ENCODE results near the gene CLEC4G.

CLEC4G gene

DNA sequence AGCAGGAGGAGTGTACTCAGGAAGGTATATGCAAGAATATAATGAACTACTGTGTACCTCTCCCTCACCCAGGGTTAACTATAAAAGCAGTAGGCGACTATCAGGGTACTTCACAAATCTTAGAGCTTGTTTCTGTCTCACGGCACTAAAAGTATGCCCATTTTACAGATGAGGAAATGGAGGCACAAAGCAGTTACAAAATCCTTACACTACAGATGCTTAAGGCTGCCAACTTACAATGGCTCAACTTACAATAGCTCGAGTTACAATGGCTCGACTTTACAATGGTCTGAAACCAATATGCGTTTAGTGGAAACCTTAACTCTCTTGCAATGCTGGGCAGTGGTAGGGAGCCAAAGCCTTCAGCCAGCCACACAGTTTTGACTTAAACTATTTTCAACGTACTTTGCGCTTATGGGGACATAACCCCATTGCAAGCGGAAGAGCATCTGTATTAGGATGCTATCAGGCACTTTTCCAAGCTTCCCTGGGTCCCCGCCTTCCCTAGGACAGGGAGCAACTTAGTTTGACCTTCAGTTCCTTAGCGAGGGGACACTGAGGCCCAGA, 34.1 kb downstream of the CLEC4G start:
- DNase-seq (ENCODE audit: low spot score): no peak

DNA sequence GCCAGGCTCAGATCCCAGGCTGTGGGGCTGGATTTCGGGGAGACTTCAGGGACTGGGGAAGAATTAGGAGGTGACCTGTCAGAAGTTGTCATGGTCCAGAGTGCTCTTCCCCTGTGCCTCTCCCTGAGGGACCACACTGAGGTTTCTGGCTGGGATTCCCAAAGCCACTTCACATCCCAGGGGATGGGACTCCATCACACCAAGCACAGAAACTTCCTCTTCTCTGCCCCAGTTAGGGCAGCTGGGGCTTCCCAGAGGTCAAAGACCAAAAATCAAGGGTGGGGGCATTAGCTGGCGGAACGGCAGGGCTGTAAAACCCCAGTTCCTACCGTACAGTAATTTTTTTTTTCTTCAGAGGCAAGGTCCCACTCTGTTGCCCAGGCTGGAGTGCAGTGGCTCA, 37.4 kb downstream of the CLEC4G start:
- DNase-seq (ENCODE audit: low spot score): no peak

DNA sequence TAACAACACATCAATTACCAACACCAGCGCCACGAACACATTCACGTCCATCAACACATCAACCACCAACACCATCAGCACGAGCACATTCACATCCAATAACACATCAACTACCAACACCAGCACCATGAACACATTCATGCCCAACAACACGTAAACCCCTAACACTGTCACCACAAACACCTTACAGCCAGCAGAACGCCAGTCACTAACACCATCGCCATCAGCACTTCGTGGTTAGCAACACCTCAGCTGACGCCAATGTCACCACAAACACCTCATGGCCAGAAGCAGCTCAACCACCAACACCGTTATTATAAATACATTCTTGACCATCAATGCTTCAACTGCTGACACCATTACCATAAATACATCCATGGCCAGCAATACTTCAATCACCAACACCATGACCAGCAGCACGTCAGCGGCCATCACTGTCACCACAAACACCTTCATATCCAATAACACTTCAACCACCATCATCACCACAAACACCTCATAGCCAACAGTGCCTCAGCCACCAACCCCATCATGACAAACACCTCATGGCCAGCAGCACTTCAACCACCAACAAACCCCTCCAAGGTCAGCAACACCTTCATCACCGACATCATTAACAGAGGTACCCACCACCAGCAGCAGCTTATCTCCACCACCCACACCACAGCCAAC, 39.4 kb downstream of the CLEC4G start:
- DNase-seq (ENCODE audit: low spot score): no peak

DNA sequence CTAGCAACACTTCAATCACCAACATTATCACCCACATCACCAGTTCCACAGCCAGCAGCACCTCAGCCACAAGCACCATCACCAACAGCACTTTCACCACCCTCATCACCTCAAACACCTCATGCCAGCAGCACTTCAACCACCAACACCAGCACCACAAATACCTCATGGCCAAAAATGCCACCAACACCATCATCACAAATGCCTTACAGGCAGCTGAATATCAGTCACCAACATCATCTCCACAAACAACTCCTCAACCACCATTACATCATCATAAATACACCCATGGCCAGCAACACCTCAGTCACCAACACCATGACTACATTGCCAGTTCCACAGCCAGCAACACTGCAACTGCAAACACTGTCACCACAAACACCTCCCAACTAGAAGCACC, 40.4 kb downstream of the CLEC4G start:
- no peak for DNase-seq (ENCODE audit: low spot score)

DNA sequence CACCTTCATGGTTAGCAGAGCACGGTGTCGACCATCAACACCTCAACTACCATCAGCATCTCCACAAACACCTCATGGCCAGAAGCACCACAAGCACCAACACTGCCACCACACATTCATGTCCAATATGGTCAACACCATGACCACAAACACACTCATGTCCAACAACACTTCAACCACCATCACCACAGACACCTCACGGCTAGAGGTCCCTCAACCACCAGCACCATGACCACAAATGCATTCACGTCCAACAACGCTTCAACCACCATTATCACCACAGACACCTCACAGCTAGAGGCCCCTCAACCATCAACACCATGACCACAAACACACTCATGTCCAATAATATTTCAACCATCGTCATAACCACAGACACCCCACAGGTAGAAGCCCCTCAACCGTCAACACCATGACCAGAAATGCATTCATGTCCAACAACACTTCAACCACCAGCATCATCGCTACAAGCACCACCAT, 41.1 kb downstream of the CLEC4G start:
- DNase-seq (ENCODE audit: low spot score): no peak

DNA sequence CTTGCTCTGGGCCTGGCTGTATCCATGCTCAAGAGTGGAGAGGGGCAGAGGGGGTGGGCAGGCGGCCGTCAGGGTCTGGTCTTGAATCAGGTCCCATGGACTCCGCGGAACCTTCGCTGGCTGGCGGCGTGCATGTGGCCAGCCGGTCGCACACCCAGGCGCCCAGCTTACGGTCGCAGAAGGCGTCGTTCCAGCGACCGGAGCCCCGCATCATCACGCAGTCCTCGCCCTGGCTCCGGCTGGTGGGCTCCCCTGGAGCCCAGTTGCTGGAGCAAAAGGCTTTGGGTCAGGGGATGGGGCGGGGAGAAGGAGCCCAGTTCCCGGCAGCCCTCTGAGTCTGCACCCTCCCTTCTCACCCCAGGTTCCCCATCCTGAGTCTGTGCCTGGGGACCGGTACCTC, 42.7 kb downstream of the CLEC4G start:
- DNase-seq (ENCODE audit: low spot score): no peak

DNA sequence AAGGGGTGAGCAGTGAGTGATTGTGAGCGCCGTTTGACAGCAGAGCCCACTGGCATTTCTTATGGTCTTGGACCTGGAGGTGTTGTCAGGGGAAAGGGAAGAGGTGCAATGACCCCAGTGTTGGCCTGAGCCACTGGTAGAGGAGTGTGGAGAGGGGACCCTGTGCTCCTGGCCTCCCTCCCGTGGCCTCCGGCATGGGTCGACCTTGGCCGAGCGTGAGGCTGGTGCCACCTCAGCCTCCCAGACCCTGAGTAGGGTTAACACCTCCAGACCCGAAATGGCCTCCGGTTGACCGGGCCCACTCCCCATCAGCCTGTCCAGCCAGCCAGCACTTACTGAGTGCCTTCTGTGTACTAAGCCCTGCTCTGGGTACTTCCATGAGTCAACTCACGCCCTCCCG, 44.7 kb downstream of the CLEC4G start:
- DNase-seq (ENCODE audit: low spot score): no peak

DNA sequence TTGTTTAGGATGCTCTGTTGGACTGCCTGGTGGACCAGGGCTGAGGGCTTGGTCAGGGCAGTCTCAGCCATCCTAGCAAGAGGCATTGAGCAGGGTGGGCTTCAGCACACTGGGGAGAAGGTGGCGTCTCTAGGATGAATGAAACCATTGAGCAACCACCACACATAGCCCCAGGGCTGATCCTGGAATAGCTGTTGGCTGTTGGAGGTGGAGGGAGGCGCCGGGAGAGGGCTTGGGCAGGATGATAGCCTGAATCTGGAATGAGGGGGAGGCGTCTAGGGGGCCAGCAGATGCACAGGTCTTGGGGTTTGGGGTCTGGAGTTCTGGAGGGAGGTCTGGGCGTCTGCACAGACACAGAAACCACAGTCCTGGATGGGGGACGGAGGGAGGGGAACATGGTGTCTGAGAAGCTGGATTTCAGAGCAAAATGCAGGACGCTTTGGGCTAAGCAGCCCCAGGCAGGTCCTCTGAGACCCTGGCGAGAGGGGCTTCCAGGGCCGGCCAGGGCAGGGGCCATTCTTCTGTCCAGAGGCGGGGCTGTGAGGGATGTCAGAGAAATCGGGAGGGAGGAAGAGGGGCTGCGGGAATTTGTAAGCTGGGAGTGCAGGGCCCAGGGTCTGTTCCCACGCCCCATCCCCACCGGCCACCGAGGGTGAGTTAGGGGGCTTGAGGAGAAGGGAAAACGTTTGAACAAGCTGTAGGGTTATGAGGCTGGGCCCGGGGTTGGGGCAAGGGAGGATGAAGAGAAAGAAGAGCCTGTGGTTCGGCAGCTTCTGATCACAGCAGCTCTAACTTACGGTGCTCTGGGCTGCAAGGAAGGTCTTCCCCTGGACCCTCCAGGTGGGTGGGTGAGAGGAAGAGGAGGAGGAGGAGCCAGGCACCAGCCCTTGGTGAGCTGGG, 46.1 kb downstream of the CLEC4G start:
- DNase-seq (ENCODE audit: low spot score): no peak

DNA sequence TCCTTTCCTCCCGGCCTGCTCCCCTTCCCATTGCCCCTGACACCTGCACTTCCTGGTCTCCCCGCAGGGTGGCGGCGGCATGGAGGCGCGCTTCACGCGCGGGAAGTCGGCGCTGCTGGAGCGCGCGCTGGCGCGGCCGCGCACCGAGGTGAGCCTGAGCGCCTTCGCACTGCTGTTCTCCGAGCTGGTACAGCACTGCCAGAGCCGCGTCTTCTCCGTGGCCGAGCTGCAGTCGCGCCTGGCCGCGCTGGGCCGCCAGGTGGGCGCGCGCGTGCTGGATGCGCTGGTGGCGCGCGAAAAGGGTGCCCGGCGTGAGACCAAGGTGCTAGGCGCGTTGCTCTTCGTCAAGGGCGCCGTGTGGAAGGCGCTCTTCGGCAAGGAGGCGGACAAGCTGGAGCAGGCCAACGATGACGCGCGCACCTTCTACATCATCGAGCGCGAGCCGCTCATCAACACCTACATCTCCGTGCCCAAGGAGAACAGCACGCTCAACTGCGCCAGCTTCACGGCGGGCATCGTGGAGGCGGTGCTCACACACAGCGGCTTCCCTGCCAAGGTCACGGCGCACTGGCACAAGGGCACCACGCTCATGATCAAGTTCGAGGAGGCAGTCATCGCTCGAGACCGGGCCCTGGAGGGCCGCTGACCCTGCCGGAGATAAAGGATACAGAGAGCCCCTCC, 49.6 kb downstream of the CLEC4G start:
- DNase-seq (ENCODE audit: low spot score): no peak

DNA sequence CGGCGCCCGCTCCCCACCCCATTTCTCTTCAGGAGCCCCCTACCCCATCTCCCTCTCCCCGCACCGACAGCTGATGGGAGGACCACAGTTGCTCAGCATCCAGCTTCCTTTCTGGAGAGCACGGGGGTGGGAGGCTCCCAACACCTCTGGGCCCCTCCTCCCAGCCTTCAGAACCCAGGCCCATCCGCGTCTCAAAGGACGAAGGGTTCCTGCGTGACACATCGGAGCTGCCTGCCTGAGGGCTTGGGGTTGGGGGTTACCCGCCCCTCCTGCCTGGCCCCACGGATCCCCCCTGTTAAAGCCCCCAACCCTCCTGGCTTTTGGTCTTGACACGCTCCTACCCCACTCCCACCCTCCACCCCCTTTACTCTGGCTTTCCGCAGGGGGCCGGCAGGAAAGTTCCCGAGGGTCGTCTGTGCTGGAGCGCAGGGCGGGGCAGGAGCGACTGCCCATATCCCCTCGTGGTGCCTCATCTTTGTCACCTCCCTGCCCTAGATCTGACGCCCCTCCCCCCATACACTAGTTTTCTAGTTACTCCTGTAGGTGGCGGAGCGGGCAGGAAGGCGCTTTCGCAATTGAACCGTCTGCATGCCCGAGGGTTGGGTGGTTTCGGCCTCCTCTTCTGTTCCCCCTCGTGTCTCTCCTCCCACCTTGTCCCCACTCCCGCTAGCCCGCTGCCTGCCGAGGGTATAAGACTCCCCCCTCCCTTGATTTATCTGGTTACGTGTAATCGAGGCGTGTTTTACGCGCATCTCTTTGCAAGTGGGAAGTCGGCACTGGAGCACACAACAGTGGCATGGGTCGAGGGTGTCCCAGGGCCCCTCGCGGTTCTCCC, 50.4 kb downstream of the CLEC4G start:
- peak; percentile 93 for DNase-seq (ENCODE audit: low spot score)

DNA sequence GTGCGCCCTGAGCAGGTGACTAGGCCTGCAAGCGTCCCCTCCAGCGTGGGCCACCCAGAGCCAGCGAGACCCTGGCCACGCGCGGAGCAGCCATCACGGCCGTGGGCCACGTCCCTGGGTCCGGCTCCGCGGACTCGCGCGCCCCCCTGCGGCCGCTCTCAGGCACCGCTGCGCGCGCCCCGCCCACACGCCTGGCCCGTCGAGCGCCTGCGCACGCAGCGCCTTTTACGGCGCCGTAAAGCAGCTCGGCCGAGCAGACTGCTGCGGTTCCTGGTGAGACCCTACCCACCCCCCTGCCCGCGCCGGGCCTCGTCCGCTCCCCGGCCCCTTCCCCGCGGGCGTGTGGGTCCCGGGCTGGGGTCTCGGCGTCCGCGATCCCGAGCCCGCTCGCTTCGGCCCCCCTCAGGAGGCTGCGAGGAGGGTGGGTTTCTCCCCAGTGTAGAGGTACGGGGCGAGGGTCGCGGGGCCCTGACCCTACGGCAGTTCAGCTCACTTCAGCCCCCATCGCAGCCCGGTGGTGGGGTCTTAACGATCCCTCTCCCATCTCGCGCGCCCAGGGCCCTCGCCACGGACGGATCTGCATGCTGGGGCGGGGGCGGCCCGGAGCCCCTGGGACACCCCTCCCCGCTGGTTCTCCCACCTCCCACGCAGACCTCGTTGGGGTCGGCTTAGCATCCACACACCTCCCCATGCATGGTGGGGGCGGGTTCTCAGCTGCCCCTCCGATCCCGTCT, 51.1 kb downstream of the CLEC4G start, which contains the start of gene TRAPPC5:
Gene TRAPPC5, plus strand, starts transcription at position 228 of the 734 bp plus-strand sequence. CDS start 1,421 bp downstream, outside the sequence.
- peak; percentile 84 for DNase-seq (ENCODE audit: low spot score)

DNA sequence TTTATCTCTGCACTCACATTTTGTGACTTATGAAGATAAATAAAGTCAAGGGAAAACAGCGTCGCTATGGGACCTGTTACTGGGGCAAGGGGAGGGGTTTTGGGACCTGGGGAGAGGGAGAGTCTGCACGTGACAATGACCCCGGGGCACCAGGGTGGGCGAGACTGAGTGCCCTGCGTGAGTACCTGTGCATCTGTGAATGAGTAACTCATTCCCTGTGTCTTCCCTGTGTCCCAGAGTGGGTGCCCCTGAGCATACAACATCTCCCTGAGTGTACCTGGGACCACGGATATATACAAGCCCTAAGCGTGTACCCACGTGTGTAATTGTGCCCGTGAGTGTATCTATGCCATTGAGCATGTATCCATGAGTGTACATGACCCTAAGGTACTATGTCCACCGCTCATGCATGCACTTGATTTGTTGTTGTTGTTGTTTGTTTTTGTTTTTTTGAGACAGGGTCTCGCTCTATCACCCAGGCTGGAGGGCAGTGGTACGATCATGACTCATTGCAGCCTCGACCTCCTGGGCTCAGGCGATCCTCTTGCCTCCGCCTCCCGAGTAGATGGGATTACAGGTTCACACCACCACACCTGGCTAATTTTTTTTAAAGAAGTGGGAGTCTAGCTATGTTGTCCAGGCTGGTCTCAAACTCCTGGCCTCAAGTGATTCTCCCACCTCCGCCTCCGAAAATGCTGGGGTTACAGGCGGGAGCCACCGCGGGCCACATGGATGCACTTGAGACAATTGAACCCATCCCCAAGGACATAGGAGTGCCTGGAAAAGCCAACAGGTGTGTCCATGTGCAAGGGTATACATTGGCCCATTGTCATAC, 51.9 kb downstream of the CLEC4G start:
- DNase-seq (ENCODE audit: low spot score): no peak

DNA sequence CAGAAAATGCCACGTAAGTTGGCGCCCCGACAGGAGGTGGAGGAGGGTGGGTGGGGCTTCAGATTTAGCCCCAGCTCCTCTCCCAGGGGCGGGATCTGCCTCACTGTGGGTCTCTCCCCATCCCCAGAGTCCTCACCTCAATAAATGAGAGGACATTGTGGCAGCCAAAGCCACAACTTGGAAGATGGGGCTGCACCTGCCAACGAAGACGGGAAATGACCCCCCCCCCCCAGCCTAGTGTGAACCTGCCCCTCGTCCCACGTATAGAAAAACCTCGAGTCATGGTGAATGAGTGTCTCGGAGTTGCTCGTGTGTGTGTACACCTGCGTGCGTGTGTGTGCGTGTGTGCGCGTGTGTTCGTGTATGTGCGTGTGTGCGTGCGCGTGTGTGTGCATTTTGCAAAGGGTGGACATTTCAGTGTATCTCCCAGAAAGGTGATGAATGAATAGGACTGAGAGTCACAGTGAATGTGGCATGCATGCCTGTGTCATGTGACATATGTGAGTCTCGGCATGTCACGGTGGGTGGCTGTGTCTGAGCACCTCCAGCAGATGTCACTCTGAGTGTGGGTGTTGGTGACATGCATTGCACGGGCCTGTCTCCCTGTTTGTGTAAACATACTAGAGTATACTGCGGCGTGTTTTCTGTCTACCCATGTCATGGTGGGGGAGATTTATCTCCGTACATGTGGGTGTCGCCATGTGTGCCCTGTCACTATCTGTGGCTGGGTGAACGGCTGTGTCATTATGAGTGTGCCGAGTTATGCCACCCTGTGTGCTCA, 52.7 kb downstream of the CLEC4G start:
- no peak for DNase-seq (ENCODE audit: low spot score)

All from HuH-7 (cell line).